GM20000 (cell line): ENCODE results near the gene CLIC4.

Experiments used
- DNase-seq: peaks from one replicate; pipeline ENCODE4 v3.0.0; 2012; ENCODE audit warnings: low spot score
- TF ChIP-seq, protein P1 (sequence below): IDR thresholded peaks from 2 replicates; pipeline ENCODE4 v1.5.1; 2012; ENCODE audit warnings: mild to moderate bottlenecking, control low read depth; ENCODE audit errors: extremely low read depth, missing control alignments

CLIC4 gene

DNA sequence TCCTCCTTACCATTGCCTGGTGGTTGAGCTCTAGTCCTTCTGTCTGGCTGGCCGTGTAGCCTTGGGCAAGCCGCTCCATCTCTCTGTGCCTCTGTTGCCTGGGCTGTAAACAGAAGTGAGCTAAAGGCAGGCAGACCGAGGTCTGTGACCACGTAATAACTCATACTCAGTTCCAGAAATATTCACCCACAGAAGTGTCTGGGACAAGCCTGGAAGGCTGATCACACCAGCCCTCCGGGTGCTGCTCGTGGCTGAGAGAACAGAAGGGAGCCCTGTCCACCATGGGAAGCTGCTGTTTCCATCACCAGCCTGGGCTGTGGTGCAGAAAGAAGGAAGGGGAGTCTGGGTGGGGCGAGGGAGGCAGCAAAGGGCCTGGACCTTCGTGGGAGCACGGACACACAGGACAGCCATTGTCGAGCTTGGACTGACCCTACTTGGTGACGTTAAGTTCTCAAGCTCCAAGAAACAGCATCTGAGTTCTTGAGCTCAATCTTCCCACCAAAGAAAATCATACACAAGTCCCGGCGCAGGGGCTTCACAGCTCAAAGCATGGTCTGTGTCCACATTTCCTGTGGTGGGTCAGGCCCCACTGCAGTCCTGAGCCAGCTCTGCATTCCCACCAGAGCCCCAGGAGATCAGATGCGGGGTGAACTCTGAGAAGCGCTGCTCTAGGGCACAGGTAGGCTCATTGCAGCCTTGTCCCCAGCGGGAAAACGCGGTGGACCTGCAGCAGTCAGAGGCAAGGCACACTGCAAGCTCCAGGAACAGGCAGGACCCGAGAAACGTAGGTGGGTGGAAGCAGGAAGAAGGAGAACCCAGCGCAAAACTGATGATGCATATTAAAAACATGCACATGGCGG, 123.0 kb downstream of the CLIC4 start:
- DNase-seq: no peak
- TF ChIP-seq, protein P1, sequence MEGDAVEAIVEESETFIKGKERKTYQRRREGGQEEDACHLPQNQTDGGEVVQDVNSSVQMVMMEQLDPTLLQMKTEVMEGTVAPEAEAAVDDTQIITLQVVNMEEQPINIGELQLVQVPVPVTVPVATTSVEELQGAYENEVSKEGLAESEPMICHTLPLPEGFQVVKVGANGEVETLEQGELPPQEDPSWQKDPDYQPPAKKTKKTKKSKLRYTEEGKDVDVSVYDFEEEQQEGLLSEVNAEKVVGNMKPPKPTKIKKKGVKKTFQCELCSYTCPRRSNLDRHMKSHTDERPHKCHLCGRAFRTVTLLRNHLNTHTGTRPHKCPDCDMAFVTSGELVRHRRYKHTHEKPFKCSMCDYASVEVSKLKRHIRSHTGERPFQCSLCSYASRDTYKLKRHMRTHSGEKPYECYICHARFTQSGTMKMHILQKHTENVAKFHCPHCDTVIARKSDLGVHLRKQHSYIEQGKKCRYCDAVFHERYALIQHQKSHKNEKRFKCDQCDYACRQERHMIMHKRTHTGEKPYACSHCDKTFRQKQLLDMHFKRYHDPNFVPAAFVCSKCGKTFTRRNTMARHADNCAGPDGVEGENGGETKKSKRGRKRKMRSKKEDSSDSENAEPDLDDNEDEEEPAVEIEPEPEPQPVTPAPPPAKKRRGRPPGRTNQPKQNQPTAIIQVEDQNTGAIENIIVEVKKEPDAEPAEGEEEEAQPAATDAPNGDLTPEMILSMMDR: no peak

DNA sequence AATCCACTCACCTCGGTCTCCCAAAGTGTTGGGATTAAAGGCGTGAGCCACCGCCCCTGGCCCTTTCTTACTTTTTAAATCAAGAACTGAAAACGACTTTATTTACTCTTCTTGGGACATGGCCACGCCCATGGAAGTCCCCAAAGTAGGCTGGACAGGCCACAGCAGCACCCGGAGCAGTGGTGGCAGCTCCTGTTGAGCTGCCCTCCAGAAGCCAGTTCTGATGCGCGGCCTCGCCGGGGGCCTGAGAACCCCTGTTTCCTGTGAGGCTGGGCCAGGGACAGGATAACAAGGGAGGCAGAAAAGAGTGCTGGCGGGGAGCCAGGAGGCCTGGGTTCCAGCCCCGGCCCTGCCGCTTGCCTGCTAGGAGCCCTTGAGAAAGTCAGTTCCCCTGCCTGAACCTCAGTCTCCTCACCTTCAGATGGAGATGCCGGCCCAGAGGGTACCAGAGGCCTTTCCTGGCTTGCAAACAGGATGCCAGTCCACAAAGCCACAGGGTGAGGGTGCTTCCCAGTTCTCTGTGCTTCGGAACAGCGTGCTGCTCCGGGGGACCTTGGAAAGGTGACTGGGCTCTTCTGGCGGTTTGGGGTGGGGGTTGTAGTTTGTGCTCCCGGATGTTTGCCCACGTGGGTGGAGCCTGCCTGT, 125.4 kb downstream of the CLIC4 start:
- TF ChIP-seq, protein P1: no peak
- peak; percentile 66 for DNase-seq

DNA sequence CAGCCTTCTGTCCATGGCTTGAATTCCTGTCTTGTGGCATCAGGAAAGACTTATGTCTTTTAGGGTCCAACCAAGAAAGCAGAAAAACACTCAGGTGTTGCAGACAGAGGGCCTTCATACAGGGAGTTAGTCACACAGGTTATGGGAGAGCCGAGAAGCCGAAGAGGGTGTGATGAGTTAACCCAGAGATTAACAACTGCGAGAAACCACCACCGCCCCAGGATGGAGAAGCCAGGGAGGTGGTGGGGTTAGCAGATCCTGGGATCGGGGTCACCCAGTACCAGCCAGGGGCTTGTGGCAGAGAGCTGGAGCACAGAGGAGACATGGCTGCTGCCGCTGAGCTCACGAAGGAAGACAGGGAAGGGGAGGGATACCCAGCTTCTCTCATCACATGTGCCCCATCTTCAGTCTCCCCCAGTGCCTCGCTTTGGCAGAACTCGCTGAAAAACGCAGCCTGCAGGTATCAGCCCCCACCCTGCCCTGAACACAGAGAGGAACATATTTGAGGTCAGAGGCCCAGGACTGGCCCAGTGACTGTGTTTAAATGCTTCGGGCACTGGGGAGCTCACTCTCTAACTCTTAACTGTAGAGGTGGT, 126.2 kb downstream of the CLIC4 start:
- DNase-seq: no peak
- TF ChIP-seq, protein P1: no peak

DNA sequence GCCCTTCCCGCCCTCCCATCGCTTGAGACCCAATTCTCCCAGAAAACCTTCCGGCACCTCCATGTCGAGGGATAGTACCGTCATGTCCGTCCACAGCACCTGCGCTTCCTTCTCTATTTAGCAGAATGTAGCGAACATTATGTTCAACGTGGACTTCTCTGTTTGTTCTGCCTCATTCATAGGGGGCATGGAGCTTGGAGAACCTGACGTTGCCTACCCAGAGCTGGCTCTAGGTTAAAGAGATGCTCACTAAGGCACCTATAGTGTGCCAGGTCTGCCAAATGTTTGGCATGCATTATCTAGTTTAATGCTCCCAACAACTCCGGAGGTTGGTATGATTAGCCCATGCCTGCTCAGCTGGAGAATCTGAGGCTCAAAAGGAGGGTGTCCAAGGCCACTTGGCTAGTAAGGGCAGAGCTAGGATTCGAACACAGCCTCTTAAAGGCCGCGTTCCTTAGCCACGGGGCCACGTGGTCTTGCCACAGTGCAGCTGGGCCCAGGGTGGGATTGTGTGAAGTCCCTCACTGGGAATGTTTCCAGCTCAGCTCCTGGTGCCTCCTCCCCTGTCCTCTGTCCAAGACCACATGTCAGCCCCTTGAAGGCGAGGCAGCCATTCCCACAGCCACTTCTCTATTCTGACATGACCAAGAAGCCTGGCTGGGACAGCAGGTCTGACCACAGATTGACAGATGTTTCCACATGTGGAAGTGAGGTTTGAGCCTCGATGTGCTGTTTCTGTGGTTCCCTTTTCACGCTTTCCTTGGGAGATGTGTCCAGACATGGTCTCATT, 127.0 kb downstream of the CLIC4 start:
- DNase-seq: no peak
- TF ChIP-seq, protein P1: no peak

DNA sequence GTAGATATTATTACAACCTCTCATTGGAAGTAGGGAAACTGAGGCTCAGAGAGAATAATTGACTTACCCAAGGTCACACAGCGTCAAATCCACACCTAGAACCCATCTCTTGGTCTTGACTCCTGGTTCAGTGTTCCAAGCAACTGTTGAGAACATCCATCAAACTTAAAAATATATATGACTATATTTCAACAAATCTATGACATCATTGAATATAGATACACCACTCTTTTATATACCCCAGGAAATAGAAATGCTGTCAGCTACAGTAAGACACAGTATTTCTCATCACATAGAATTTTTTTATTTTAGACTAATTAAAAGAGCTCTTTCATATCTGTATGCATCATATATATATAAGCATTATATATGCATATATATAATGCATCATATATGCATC, 127.9 kb downstream of the CLIC4 start:
- no peak for DNase-seq
- TF ChIP-seq, protein P1: no peak

DNA sequence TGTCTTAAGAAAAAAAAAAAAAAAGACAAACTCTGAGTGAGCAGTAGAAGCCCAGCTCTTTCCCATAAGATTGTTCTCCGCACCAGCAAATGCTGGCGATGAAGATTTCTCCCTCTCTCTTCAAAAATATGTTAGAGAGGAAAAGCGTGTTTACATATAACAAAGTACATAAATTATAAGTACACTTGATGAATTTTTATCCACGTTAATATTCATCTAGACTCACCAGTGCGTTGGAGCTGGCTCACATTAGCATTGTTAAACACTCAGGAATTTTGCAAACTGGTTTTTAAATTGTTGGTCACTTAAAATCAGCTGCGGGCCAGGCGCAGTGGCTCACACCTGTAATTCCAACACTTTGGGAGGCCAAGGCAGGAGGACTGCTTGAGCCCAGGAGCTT, 128.8 kb downstream of the CLIC4 start:
- TF ChIP-seq, protein P1: no peak
- no peak for DNase-seq
